NCI-H1092 (cell line): ENCODE results near the gene SNRPA1.
"Not testable (repeated sequence)": the region's sequence is repeated elsewhere in the genome, so short reads cannot be mapped to it uniquely, and the experiment has no call there.

Experiments
- DNase-seq: peaks from one replicate; lab custom pipeline; 2025; lab: John Stamatoyannopoulos, UW

Gene SNRPA1

DNA sequence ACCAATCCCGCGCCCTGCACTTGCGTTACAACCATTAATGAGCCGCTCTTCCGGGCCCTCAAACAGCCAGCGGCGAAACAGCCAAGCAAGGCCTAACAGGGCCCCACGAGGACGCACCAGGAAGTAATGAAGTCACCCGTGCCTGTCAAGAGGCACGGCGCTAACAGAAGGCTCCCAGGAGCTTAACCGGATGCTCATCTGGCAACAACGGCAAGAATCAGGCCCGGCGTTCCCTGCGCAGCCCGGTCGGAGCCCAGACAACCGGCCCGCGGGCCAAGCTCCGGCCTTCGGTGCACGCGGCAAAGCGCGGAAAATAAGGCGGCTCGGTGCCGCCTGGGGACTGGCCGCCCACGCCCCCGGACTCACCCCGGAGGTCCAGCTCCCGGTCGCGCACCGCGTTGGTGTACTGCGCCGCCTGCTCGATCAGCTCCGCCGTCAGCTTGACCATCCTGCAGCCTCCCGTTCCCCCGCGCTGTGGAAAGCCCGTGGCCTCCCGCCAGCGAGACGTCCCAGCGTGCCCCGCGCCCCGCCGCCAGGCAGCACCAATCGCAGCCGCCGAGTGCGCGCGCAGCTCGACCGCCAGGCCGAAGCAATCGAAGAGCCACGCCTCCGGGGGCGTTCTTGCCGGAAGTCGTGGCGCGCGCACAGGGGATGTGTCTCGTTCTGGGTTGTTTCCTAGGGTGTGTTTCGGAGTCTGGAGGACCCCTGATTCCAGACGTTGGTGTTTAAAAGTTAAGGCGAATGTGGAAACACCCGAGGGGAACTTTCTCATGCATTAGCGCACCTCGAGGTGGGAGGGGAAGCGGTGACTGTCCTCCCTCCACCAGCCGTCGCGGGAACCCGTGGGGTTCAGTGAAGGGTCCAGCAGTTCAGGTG is at the start of gene SNRPA1:
Gene SNRPA1, minus strand, starts transcription at position 518 of the 876 bp plus-strand sequence. Its CDS starts 70 bp downstream, at position 448.
- DNase-seq, result peak; percentile 87

- no peak for DNase-seq
Measured at GRCh38 chr15:101342056-101342455, 47.0 kb upstream of the SNRPA1 start.

DNA sequence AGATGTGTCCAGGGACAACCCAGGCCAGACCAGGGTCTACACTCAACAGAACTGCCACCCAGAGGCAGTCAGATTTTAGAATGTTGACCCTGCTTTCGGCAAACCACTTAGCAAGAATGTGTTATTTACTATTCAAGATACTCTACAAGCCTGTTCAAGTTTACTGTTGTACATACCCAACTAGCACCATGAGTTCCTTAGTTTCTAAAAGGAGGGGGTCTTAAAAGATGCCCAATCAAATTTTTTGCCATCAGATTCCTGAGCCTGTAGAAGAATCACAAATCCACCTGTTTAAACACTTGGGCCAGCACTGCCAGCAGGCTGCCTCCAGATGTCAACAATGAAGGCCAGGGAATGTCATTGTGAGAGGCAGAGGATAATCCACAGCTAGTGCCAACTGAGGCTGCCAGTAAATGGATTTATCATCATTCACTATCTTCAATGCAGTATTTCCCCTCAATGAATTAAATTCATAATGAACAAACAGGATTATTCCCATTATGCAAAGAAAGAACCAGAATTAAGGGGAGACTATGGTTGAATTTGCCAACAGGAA is 43.5 kb upstream of the SNRPA1 start:
- no peak for DNase-seq

DNA sequence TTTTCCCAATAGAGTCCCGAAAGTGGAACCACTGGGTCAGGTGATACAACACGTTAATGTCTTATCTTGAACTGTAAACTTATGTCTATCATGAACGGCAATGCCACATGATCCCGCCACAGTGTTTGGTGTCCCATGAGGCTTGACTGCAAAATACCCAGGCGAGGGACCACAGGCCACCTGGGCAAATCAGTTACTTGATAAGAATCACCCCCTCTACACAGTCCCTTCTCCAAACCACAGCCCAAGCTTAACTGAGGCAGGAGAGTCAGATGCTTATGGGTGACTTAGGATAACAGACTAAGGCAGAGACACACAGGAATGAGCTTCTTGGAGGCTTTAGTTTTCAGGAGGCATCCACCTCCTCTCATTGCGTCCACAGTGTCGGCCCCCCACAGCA is 42.9 kb upstream of the SNRPA1 start:
- DNase-seq, result no peak

DNA sequence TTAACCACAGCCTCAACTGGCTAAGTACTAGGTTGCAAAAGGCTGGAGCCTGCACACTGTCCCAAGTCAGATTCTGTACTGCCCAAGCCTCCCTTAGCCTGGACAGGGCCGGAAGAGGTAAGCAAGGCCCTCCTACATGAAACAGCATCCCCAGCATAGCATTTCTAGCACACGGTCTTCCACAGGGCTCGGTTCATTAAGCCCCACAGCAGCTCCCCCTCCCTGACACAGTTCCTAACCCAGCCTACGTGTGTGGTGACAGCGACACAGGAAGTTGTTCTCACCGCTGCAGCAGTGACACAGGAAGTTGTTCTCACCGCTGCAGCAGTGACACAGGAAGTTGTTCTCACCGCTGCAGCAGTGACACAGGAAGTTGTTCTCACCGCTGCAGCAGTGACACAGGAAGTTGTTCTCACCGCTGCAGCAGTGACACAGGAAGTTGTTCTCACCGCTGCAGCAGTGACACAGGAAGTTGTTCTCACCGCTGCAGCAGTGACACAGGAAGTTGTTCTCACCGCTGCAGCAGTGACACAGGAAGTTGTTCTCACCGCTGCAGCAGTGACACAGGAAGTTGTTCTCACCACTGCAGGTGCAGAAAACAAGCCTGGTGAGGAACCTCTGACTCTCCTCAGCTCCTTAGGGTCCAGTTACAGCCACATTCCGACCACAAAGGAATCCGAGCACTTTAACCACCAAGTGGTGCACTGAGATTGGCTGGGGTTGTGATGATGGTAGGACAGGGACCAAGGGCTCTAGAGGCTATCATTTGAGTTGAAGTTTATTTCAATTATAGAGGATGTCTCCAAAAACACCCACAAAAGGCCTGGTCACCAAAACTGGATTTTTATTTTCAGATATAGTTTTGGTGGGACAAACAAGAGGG is 39.1 kb upstream of the SNRPA1 start:
- not testable (repeated sequence) for DNase-seq

- no peak for DNase-seq
Measured at GRCh38 chr15:101332061-101332467, 37.0 kb upstream of the SNRPA1 start.

- DNase-seq, result no peak
Measured at GRCh38 chr15:101329867-101330380, 34.9 kb upstream of the SNRPA1 start.

DNA sequence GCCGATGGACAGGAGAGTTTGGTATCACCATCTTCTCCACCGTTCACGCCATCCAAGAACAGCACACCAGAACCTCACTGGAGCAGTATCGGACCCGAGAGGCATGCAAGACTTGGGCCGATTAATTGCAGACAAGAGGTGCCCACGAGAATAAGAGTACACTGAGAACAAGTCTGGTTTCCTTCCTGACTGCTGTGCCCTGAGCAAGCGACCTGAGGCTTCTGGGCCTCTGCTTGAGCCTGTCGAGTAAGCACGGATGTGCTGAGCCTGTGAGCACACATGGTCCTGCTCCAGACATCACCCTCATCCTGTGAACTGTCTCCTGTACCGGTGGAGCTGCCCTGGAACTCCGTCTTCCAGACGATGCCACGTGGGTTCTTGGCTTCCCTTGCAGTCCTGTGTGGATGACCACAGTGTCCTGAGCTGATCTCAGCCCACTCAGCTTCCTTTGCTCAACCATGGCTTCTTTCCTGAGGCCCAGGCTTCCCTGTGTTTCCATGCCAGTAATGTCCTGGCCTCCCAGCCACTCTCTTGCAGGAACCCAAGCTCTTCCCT is 34.3 kb upstream of the SNRPA1 start:
- no peak for DNase-seq

GRCh38 chr15:101328001-101328400 is 33.0 kb upstream of the SNRPA1 start:
- no peak for DNase-seq

DNA sequence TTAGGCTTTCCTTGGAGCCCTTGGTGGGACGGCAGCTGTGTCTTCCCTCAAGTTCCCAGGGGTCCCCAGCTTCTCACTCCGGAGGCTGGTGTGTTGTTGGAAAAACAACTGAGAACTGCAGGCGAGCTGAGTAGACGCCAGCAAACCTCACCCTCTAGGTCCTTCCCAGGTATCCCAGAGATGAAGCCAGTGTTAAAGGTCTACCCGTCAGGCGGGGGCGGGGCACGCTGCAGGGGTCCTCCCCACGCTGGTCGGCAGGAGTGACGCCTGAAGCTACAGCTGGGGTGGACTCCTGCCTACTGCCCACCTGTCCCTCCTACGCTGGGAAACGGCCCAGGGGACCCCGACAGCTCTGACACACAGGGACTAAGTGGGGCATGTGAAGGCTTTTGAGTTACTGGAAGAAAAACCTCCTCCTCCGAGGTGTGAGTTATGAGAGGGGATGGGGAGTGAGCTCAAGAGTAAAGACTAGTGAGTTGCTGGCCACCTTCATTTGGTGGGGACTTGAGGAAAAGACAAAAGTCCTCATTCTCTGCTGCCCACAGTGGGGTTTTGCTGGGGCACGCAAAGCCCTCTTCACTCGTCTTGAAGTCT is 32.2 kb upstream of the SNRPA1 start:
- DNase-seq, result no peak

- no peak for DNase-seq
Measured at GRCh38 chr15:101326462-101327146, 31.6 kb upstream of the SNRPA1 start.

DNA sequence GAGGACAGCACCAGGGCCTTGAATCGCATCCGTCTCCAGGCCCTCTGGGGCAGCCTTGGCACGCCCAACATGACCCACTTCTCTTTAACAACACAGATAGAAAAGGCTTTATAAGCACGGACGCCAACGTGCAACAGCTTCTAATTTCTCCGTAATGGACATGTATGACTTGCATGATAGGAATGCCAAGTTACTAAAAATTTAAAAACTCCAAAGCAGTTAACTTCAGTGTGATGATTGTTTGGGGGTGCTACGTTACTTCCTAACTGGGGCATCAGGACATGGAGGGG is 30.9 kb upstream of the SNRPA1 start:
- no peak for DNase-seq

- DNase-seq, result no peak
Measured at GRCh38 chr15:101325263-101326025, 30.4 kb upstream of the SNRPA1 start.

DNA sequence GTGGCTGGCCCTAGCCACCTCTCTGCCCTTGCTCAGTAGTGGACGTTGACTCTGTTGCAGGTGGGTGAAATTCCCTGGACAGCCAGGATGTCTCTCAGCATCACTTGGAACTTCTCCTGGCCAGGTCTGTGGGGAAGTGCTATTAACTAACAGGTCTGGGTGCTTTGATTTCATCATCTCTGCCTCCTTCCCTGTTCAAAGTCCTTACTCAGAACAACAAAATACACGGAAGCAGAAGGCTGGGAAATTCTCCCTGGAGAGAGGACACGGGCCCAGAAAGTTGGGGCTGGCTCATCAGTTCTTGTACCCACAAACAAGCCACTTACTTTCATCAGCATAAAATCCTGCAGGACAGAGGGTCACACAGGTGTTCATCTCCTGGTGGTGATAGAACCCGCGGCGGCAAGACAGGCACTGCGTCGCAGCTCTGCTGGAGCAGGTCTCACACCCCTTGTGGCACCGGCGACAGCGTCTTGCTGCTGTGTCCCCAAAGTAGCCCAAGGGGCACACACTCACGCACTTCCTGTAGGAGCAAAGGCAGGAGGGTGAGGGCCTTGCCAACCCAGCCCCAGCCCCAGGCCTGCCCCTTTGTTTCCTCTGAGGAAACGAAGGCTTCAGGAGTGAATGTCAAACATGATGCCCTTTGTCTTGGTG is 29.6 kb upstream of the SNRPA1 start:
- DNase-seq, result no peak

DNA sequence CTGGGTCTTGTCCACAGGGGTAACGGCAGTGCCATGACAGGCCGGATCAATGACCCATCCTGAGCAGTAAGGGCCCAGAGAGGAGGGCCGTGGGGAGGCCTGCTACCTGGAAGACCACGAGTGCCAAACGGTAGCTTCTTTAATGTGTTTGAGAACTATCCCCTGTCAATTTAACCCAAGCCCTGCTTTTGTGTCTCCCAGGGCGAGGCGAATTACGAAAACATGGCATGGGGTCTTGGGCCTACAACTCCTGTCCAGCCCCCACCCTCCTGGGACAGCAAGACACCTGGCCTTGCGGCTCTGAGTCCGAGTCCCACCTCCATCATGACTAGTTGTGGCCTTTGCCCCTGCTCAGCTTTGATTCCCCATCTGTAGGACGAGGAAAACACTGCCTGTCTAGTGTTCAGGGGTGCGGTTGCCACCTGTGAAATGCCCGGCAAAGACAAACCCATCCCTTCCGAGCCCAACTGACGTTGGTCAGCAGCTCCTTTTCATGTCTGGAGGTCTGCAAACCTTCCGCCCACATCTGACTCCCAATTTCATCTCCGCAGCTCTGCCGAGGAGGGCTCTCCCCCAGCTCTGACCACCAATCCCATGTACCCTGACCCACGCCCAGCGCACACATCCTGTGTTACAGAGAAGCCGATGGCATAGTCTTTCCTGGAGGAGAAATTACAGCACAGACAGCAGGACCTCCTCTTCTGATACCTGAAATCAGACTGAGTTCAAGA is 28.9 kb upstream of the SNRPA1 start:
- no peak for DNase-seq

DNA sequence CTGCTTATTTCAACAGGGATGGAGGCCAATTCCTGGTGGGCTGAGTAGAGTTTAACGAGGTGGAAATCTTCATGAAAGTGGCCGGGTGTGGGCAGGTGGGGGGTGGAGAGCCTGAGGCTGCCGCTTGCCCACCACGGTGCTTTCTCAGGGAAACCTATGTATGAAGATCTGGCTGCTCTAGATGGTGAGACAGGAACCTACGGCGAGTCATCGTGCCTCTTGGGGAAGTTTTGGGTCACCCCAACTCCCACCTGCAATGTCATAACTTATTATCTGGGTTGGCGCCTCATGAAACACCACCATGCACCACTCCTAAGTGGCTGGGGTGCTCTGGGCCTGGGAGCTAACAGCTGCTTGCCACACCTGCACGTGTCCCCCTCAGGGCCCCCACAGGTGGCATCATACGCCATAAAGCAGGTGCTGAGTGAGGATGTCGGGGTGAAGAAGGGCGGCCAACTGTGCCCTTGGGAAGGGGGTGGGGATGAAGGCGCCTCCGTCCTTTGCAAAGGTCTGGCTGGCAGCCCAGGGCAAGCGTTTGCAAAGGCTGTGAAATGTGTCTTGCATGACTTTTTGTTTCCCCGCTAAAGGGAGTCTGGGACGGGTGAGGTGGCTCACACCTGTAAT is 27.9 kb upstream of the SNRPA1 start:
- no peak for DNase-seq

- no peak for DNase-seq
Measured at GRCh38 chr15:101322016-101322695, 27.1 kb upstream of the SNRPA1 start.

- no peak for DNase-seq
Measured at GRCh38 chr15:101320501-101321052, 25.5 kb upstream of the SNRPA1 start.
